ENCODE results near the gene CLNS1A. TPM values are rescaled to one million over a fixed set of nuclear protein-coding genes. Genes with fewer than 3 reads are reported as not detected.

CLNS1A gene
- total and polyA plus RNA-seq, 9 of the 15 experiments (the other 6 are each of a cell fraction or from before 2014, with no cell fraction given): 146 to 472 (median 345) TPM

DNA sequence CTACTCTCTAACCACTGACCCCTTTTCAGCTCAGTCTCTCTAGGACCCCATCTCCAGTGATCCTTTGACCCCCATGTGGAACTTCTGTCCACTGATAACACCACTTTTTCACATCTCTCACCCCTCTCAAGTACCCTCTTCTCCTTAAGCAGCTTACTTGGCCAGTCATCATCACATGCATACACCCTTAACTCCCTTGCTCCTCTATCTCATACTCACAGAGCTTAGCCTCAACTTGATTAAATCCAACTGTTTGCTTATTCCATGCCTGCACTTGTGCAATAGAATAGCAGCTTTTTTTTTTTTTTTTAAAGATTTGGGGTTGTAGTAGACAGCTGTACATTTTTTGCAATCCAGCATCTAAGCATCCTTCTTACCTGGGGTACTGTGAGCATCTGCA lies 25.7 kb downstream of the CLNS1A start (continued):
- TF ChIP-seq, protein P1, sequence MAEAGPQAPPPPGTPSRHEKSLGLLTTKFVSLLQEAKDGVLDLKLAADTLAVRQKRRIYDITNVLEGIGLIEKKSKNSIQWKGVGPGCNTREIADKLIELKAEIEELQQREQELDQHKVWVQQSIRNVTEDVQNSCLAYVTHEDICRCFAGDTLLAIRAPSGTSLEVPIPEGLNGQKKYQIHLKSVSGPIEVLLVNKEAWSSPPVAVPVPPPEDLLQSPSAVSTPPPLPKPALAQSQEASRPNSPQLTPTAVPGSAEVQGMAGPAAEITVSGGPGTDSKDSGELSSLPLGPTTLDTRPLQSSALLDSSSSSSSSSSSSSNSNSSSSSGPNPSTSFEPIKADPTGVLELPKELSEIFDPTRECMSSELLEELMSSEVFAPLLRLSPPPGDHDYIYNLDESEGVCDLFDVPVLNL (CRISPR knock-in tag; IDR thresholded peaks at IDR 0.05; ENCODE audit: low read depth): no peak
- TF ChIP-seq CBFA2T3 (IDR thresholded peaks at IDR 0.05): peak; percentile 66
- no peak for TF ChIP-seq ZEB2 (IDR thresholded peaks at IDR 0.05)
- no peak for TF ChIP-seq RBBP5 (IDR thresholded peaks at IDR 0.05; ENCODE audit: borderline replicate concordance, insufficient read depth, low read length, poor library complexity, severe bottlenecking)
- TF ChIP-seq ZNF699 (CRISPR knock-in tag; IDR thresholded peaks at IDR 0.05; ENCODE audit: insufficient replicate concordance): no peak
- peak; percentile 25; the same call in 1 of the 2 replicates for TF ChIP-seq MAFG (tag; conservative IDR thresholded peaks at IDR 0.05)
- TF ChIP-seq, protein P2, sequence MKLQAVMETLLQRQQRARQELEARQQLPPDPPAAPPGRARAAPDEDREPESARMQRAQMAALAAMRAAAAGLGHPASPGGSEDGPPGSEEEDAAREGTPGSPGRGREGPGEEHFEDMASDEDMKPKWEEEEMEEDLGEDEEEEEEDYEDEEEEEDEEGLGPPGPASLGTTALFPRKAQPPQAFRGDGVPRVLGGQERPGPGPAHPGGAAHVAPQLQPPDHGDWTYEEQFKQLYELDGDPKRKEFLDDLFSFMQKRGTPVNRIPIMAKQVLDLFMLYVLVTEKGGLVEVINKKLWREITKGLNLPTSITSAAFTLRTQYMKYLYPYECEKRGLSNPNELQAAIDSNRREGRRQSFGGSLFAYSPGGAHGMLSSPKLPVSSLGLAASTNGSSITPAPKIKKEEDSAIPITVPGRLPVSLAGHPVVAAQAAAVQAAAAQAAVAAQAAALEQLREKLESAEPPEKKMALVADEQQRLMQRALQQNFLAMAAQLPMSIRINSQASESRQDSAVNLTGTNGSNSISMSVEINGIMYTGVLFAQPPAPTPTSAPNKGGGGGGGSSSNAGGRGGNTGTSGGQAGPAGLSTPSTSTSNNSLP (IDR thresholded peaks at IDR 0.05; ENCODE audit: borderline replicate concordance, low read depth, low read length): no peak
- TF ChIP-seq FOSL1 (tag; conservative IDR thresholded peaks at IDR 0.05): 0 out of 2 replicates have a peak, but pooled peaks have one; percentile 20
- TF ChIP-seq RHOXF2B (CRISPR knock-in tag; conservative IDR thresholded peaks at IDR 0.05): no peak
- peak; percentile 65; the same call in 1 of the 2 replicates for TF ChIP-seq ELF4 (CRISPR knock-in tag; IDR thresholded peaks at IDR 0.05)
- TF ChIP-seq OTX1 (CRISPR knock-in tag; IDR thresholded peaks at IDR 0.05): 0 out of 2 replicates have a peak, but pooled peaks have one; percentile 18

Data from K562 (cell line).